Measurements from ENCODE around the gene CELA2A. TPM values are rescaled to one million over a fixed set of nuclear protein-coding genes. Genes with fewer than 3 reads are reported as not detected.
"Not testable (repeated sequence)": the region's sequence is repeated elsewhere in the genome, so short reads cannot be mapped to it uniquely, and the experiment has no call there.

CELA2A gene
- total RNA-seq, 1 donor from 2014 or later: not detected

- intact Hi-C loops (cut with micrococcal nuclease): no loop called here
- no peak for DNase-seq
- Histone ChIP-seq H3K4me3 (no peak overlapping the region), H3K27ac (replicated peaks) (no peak overlapping the region), H3K4me1 (no peaks in the 10 kb centered on the region), H3K27me3 (ENCODE audit: low read depth) (no peaks in the 10 kb centered on the region), H3K36me3 (no peaks in the 10 kb centered on the region), H3K9me3 (replicated peaks) (no peaks in the 10 kb centered on the region)
- TF ChIP-seq CTCF (IDR thresholded peaks at IDR 0.05; ENCODE audit: borderline replicate concordance): no peak
Observed at GRCh38 chr1:15459771-15460707, 3.5 kb downstream of the CELA2A start.

GRCh38 chr1:15460708-15461095 lies 4.2 kb downstream of the CELA2A start:
- no peaks in the 10 kb centered on the region for H3K9me3 ChIP-seq (replicated peaks)
- H3K4me3 ChIP-seq: no peak overlapping the region
- DNase-seq: no peak
- TF ChIP-seq CTCF (IDR thresholded peaks at IDR 0.05; ENCODE audit: borderline replicate concordance): no peak
- no peaks in the 10 kb centered on the region for H3K27me3 ChIP-seq (ENCODE audit: low read depth)
- H3K4me1 ChIP-seq: no peaks in the 10 kb centered on the region
- no peaks in the 10 kb centered on the region for H3K36me3 ChIP-seq
- intact Hi-C loops (cut with micrococcal nuclease): no loop called here
- no peak overlapping the region for H3K27ac ChIP-seq (replicated peaks)

- H3K27me3 ChIP-seq (ENCODE audit: low read depth); DNase-seq; H3K4me3 ChIP-seq; intact Hi-C loops (cut with micrococcal nuclease); H3K27ac ChIP-seq (replicated peaks); H3K36me3 ChIP-seq; H3K9me3 ChIP-seq (replicated peaks); H3K4me1 ChIP-seq: not testable (repeated sequence)
Observed at GRCh38 chr1:15463064-15463800, 6.7 kb downstream of the CELA2A start.

- DNase-seq; intact Hi-C loops (cut with micrococcal nuclease); H3K27me3 ChIP-seq (ENCODE audit: low read depth): not testable (repeated sequence)
Observed at GRCh38 chr1:15463926-15464322, 7.4 kb downstream of the CELA2A start.

GRCh38 chr1:15465674-15466073 lies 9.1 kb downstream of the CELA2A start:
- Histone ChIP-seq H3K4me3 (no peak overlapping the region), H3K27me3 (ENCODE audit: low read depth) (no peaks in the 10 kb centered on the region), H3K27ac (replicated peaks) (no peak overlapping the region), H3K36me3 (no peaks in the 10 kb centered on the region), H3K9me3 (replicated peaks) (no peaks in the 10 kb centered on the region), H3K4me1 (no peaks in the 10 kb centered on the region)
- no peak for DNase-seq
- intact Hi-C loops (cut with micrococcal nuclease): no loop called here
- no peak for TF ChIP-seq CTCF (IDR thresholded peaks at IDR 0.05; ENCODE audit: borderline replicate concordance)

More at GRCh38 chr1:15463926-15464322, 7.4 kb downstream of the CELA2A start:
- not testable (repeated sequence) for H3K27ac ChIP-seq (replicated peaks); H3K4me3 ChIP-seq; H3K4me1 ChIP-seq; H3K36me3 ChIP-seq; H3K9me3 ChIP-seq (replicated peaks)

- DNase-seq; H3K27me3 ChIP-seq (ENCODE audit: low read depth); H3K27ac ChIP-seq (replicated peaks); H3K4me3 ChIP-seq; H3K9me3 ChIP-seq (replicated peaks); H3K36me3 ChIP-seq; H3K4me1 ChIP-seq; intact Hi-C loops (cut with micrococcal nuclease): not testable (repeated sequence)
Observed at GRCh38 chr1:15466955-15467625, 10.6 kb downstream of the CELA2A start.
